LNCaP clone FGC (cell line): ENCODE results near the gene TEX13C.

Source experiments
- DNase-seq: peaks from one replicate; pipeline ENCODE4 v3.0.0-alpha.2; 2011; ENCODE audit warnings: low read depth
- H3K4me3 ChIP-seq: 2 replicates; pipeline ENCODE4 v1.5.1; 2011; ENCODE audit warnings: mild to moderate bottlenecking, low read depth, low read length, control low read depth
- TF ChIP-seq, protein P1 (sequence below): IDR thresholded peaks from 2 replicates; pipeline ENCODE4 v1.5.1; 2012; ENCODE audit warnings: mild to moderate bottlenecking; ENCODE audit not compliant: control insufficient read depth, insufficient read depth; ENCODE audit errors: extremely low read depth

Gene TEX13C

DNA sequence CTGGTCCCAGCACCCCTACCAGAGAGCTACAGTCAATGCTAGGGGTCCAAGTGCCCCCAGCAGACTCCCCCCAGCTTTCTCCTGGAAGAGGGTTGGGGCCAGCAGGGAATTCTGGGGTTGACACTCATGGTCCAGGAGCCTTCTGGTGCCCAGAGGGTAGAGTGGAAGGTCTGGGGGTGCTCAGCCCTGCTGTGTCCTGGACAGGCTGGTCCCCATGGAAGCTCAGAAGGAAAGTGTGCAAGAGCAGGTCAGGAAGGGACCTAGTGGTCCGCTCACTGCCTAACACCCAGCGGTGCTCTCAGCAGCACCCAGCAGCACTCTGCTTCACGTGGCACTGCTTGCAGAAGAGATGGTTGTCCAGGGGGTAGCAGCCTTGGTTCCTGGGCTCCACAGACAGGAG, 6.9 kb downstream of the TEX13C start:
- no peak overlapping the region for H3K4me3 ChIP-seq
- TF ChIP-seq, protein P1, sequence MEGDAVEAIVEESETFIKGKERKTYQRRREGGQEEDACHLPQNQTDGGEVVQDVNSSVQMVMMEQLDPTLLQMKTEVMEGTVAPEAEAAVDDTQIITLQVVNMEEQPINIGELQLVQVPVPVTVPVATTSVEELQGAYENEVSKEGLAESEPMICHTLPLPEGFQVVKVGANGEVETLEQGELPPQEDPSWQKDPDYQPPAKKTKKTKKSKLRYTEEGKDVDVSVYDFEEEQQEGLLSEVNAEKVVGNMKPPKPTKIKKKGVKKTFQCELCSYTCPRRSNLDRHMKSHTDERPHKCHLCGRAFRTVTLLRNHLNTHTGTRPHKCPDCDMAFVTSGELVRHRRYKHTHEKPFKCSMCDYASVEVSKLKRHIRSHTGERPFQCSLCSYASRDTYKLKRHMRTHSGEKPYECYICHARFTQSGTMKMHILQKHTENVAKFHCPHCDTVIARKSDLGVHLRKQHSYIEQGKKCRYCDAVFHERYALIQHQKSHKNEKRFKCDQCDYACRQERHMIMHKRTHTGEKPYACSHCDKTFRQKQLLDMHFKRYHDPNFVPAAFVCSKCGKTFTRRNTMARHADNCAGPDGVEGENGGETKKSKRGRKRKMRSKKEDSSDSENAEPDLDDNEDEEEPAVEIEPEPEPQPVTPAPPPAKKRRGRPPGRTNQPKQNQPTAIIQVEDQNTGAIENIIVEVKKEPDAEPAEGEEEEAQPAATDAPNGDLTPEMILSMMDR: no peak
- no peak for DNase-seq

DNA sequence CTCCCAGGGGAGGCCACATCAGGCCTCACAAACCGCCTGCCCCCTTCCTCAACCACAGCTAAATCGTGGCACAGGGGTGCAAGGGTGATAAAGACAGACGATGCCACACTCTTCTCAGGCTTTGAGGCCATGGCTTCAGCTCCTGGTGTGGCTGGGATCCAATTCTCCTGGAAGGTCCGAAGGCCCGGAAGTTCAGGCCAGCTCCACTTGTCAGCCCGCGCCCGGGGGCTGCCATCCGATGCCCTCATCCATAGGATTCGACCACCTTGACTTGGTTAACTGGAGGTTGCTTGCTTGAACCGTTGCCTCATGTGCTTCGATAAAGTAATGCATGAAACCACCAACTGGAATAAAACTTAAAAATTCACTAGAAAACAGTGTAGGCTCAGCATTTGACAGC, 8.2 kb downstream of the TEX13C start:
- no peak overlapping the region for H3K4me3 ChIP-seq
- no peak for DNase-seq
- TF ChIP-seq, protein P1: no peak

DNA sequence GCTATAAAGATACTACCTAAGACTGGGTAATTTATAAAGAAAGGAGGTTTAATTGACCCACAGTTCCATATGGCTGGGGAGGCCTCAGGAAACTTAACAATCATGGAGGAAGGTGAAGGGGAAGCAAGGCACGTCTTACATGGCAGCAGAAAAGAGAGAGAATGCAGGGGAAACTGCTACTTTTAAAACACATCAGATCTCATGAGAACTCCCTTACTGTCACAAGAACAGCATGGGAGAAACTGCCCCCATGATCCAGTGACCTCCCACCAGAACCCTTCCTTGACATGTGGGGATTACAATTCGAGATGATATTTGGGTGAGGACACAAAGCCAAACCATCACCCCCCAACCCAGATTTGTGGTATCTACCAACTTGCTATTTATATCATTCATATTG, 13.9 kb downstream of the TEX13C start:
- no peak for DNase-seq
- H3K4me3 ChIP-seq: no peak overlapping the region
- TF ChIP-seq, protein P1: no peak

DNA sequence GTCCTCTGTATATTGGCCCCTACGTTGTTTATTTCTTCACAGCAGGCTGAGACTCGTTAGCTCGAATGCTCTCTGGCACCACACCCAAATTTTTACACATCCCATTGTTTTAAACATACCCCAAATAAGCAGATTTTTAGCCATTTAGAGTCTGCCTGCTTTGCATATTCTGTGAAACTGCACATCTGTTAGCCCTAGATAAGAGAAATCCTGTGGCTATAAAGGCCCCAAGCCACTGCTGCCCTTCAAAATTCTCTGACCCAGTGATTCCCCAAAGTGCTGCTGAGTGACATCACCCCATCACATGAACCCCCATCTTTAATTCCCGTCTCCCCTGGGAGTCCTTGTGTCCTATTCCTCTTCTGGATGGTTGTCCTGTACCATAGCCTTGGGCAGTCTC, 20.8 kb downstream of the TEX13C start:
- H3K4me3 ChIP-seq: no peak overlapping the region
- no peak for DNase-seq
- TF ChIP-seq, protein P1: no peak

DNA sequence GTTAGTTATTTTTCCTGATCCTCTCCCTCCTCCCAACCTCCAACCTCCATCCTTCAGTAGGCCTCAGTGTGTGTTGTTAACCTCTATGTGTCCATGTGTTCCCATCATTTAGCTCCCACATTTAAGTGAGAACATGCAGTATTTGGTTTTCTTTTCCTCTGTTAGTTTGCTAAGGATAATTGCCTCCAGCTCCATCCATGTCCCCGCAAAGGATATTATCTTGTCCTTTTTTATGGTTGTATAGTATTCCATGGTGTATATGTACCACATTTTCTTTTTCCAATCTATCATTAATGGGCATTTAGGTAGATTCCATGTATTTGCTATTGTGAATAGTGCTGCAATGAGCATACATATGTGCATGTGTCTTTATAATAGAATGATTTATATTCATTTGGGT, 54.5 kb downstream of the TEX13C start:
- H3K4me3 ChIP-seq: no peak overlapping the region
- DNase-seq: no peak
- TF ChIP-seq, protein P1: no peak
